RWPE2 (cell line): Measurements from ENCODE around the gene TTF1.

Experiments
- ATAC-seq: fragments of 200-7000 bp; cut with Tn5 transposase; 3 replicates; pipeline ENCODE4 v1.9.1; 2021; ENCODE audit warnings: low read depth
- DNase-seq: peaks from one replicate; pipeline ENCODE4 v3.0.0-alpha.2; 2020; ENCODE audit warnings: low spot score
- H3K27ac ChIP-seq: fragments of 450-650 bp; 2 replicates; pipeline ENCODE4 v1.5.1; 2017; ENCODE audit warnings: mild to moderate bottlenecking; ENCODE audit not compliant: poor library complexity, severe bottlenecking
- H3K27me3 ChIP-seq: fragments of 250-450 bp; sonication (Bioruptor Pico); 2 replicates; pipeline ENCODE4 v1.5.1; 2021; ENCODE audit warnings: mild to moderate bottlenecking, moderate library complexity; ENCODE audit not compliant: insufficient read depth, poor library complexity, severe bottlenecking
- H3K36me3 ChIP-seq: fragments of 250-450 bp; sonication (Bioruptor Pico); 2 replicates; pipeline ENCODE4 v1.5.1; 2020; ENCODE audit warnings: low read depth, mild to moderate bottlenecking, moderate library complexity
- H3K4me1 ChIP-seq: fragments of 250-450 bp; sonication (Bioruptor Pico); 2 replicates; pipeline ENCODE4 v1.5.1; 2021; ENCODE audit warnings: mild to moderate bottlenecking, moderate library complexity; ENCODE audit not compliant: insufficient read depth, poor library complexity, severe bottlenecking
- H3K4me3 ChIP-seq: fragments of 250-450 bp; sonication (Bioruptor Pico); 2 replicates; pipeline ENCODE4 v1.5.1; 2021; ENCODE audit warnings: mild to moderate bottlenecking, moderate library complexity; ENCODE audit not compliant: severe bottlenecking
- H3K9me3 ChIP-seq: fragments of 250-450 bp; sonication (Bioruptor Pico); 2 replicates; pipeline ENCODE4 v1.5.1; 2021; ENCODE audit warnings: mild to moderate bottlenecking, moderate library complexity; ENCODE audit not compliant: severe bottlenecking
- CTCF ChIP-seq: fragments of 450-650 bp; IDR thresholded peaks from one replicate; pipeline ENCODE4 v1.5.1; 2017; ENCODE audit warnings: mild to moderate bottlenecking, moderate library complexity; ENCODE audit not compliant: poor library complexity, severe bottlenecking

The TTF1 gene

GRCh38 chr9:132414731-132415130, 8.1 kb upstream of the TTF1 start:
- Histone ChIP-seq H3K27ac (no peak overlapping the region), H3K4me1 (no peaks in the 10 kb centered on the region), H3K4me3 (no peak overlapping the region), H3K9me3 (no peaks in the 10 kb centered on the region), H3K36me3 (no peaks in the 10 kb centered on the region), H3K27me3 (peaks cover 65% of the 10 kb centered on the region)
- ATAC-seq = no peak
- no peak for DNase-seq
- no peak for TF ChIP-seq CTCF

- H3K9me3 ChIP-seq = no peaks in the 10 kb centered on the region
- no peaks in the 10 kb centered on the region for H3K4me1 ChIP-seq
- DNase-seq (no peak), ATAC-seq (no peak)
- no peak overlapping the region for H3K4me3 ChIP-seq
- no peak overlapping the region for H3K27ac ChIP-seq
- H3K27me3 ChIP-seq = peaks cover 57% of the 10 kb centered on the region
- H3K36me3 ChIP-seq = no peaks in the 10 kb centered on the region
- no peak for TF ChIP-seq CTCF
Measured at GRCh38 chr9:132413926-132414325, 7.3 kb upstream of the TTF1 start.

DNA sequence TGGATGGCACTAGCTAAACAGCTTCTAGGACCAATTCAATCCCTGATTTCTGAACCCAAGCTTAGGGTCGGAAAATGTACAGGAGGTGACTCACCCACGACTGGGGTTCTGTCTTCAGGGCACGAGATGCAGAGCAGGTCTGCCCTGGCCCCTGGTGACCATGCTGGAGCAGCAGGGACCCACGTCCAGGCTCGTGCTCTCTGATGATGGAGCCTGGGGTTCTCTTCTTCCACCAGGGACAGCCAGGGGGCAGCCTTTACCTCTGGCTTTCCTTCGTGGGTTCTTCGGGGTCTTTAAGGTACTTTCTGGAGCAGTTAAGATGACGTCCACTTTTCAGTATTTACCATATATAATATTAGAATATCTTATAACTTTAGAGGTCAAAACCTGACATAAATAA, 5.4 kb upstream of the TTF1 start:
- ATAC-seq (no peak), DNase-seq (no peak)
- Histone ChIP-seq H3K9me3 (no peaks in the 10 kb centered on the region), H3K36me3 (no peaks in the 10 kb centered on the region), H3K4me1 (no peaks in the 10 kb centered on the region), H3K27me3 (peaks cover 38% of the 10 kb centered on the region), H3K4me3 (no peak overlapping the region), H3K27ac (no peak overlapping the region)
- peak; percentile 19 for TF ChIP-seq CTCF

GRCh38 chr9:132411091-132411508, 4.5 kb upstream of the TTF1 start:
- no peak overlapping the region for H3K27ac ChIP-seq
- no peaks in the 10 kb centered on the region for H3K9me3 ChIP-seq
- peaks cover 38% of the 10 kb centered on the region for H3K27me3 ChIP-seq
- no peak overlapping the region for H3K4me3 ChIP-seq
- peaks cover 3% of the 10 kb centered on the region for H3K4me1 ChIP-seq
- DNase-seq (no peak), ATAC-seq (peak; percentile 69)
- peak; percentile 77 for TF ChIP-seq CTCF
- no peaks in the 10 kb centered on the region for H3K36me3 ChIP-seq

DNA sequence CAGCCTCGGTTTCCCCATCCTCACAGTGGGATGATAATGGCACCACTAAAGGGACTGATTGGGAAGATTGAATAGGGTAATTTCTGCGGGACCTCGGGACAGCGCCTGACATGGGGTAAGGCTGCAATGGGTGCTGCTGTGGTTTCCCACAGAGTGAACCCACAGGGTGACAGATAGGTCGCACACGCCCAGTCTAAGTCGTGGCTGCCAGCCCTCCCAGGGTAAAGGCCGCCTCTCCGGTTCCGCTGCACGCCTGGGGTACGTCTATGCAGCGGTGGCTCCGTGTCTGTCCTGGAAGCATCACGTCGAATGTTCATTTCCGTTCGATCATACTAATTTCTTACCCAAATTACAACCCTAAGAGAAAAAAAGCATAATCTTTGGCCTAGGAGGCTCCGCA, 4.0 kb upstream of the TTF1 start:
- Histone ChIP-seq H3K27ac (no peak overlapping the region), H3K4me1 (peaks cover 4% of the 10 kb centered on the region), H3K4me3 (peak overlapping the region; percentile 37), H3K9me3 (no peaks in the 10 kb centered on the region), H3K27me3 (peaks cover 35% of the 10 kb centered on the region), H3K36me3 (no peaks in the 10 kb centered on the region)
- no peak for TF ChIP-seq CTCF
- DNase-seq = no peak
- no peak for ATAC-seq
